ENCODE data around the gene NEURL3. TPM values are rescaled to one million over a fixed set of nuclear protein-coding genes. Genes with fewer than 3 reads are reported as not detected.

NEURL3 gene
- total RNA-seq, 4 donors from 2014 or later = not detected

GRCh38 chr2:96485751-96486651, 19.2 kb downstream of the NEURL3 start:
- Histone ChIP-seq H3K4me3 (peak overlapping the region; percentile 33 to 68 (median 50)), H3K36me3 (no peaks in the 10 kb centered on the region), H3K27me3 (no peaks in the 10 kb centered on the region), H3K4me1 (peaks cover 6 to 18% (median 11%) of the 10 kb centered on the region in 3 donors), H3K9me3 (no peaks in the 10 kb centered on the region), H3K27ac (peak overlapping the region; percentile 83 to 93 (median 86))
- DNase-seq = no peak
- intact Hi-C loops (cut with DNase I) = no loop called here
- 6 to 11% methylated on average over 17 to 32 of the region's 33 CpGs for WGBS, 2 donors
- TF ChIP-seq CTCF (IDR thresholded peaks at IDR 0.05) (no peak), POLR2A (IDR thresholded peaks at IDR 0.05) (peak in 2 of 4 donors; percentile 48 to 74)

- Histone ChIP-seq H3K27ac (peak overlapping the region; percentile 83 to 93 (median 86)), H3K36me3 (no peaks in the 10 kb centered on the region), H3K4me3 (peak overlapping the region in 3 of 4 donors; percentile 50 to 68 (median 51)), H3K9me3 (no peaks in the 10 kb centered on the region), H3K4me1 (peaks cover 6 to 18% (median 11%) of the 10 kb centered on the region in 3 donors), H3K27me3 (peaks cover 0 to 5% (median 0%) of the 10 kb centered on the region in 4 donors)
- intact Hi-C loops (cut with DNase I) = no loop called here
- TF ChIP-seq POLR2A (IDR thresholded peaks at IDR 0.05) (no peak), CTCF (IDR thresholded peaks at IDR 0.05) (no peak)
- 93% methylated on average over 2 of the region's 9 CpGs; no CpG with 5 or more reads in 1 of the 2 donors for WGBS, 2 donors
- DNase-seq = no peak
Measured at GRCh38 chr2:96485350-96485749, 19.8 kb downstream of the NEURL3 start.

GRCh38 chr2:96484091-96484490, 21.1 kb downstream of the NEURL3 start:
- DNase-seq = no peak
- no peaks in the 10 kb centered on the region for H3K36me3 ChIP-seq
- no peak overlapping the region for H3K4me3 ChIP-seq
- intact Hi-C loops (cut with DNase I) = no loop called here
- peaks cover 6 to 18% (median 11%) of the 10 kb centered on the region in 3 donors for H3K4me1 ChIP-seq
- no peaks in the 10 kb centered on the region for H3K9me3 ChIP-seq
- peaks cover 0 to 5% (median 0%) of the 10 kb centered on the region in 4 donors for H3K27me3 ChIP-seq
- no peak overlapping the region for H3K27ac ChIP-seq
- TF ChIP-seq CTCF (IDR thresholded peaks at IDR 0.05) = no peak
- no peak for TF ChIP-seq POLR2A (IDR thresholded peaks at IDR 0.05)
- WGBS, 2 donors = 79 to 94% methylated on average over 4 to 6 of the region's 7 CpGs

- Histone ChIP-seq H3K9me3 (no peaks in the 10 kb centered on the region), H3K36me3 (no peaks in the 10 kb centered on the region), H3K27ac (no peak overlapping the region), H3K4me3 (no peak overlapping the region), H3K4me1 (no peaks in the 10 kb centered on the region), H3K27me3 (peaks cover 0 to 5% (median 0%) of the 10 kb centered on the region in 4 donors)
- 44 to 45% methylated on average over 1 of the region's 1 CpG for WGBS, 2 donors
- DNase-seq = no peak
- intact Hi-C loops (cut with DNase I) = no loop called here
- TF ChIP-seq POLR2A (IDR thresholded peaks at IDR 0.05) = no peak
- no peak for TF ChIP-seq CTCF (IDR thresholded peaks at IDR 0.05)
Measured at GRCh38 chr2:96477458-96477857, 27.7 kb downstream of the NEURL3 start.

GRCh38 chr2:96471772-96472171, 33.4 kb downstream of the NEURL3 start:
- WGBS, 2 donors = 88 to 91% methylated on average over 6 of the region's 6 CpGs
- DNase-seq = no peak

More at GRCh38 chr2:96471772-96472171, 33.4 kb downstream of the NEURL3 start:
- Histone ChIP-seq H3K4me1 (peaks cover 0 to 8% (median 4%) of the 10 kb centered on the region in 3 donors), H3K9me3 (no peaks in the 10 kb centered on the region), H3K36me3 (no peaks in the 10 kb centered on the region), H3K27ac (no peak overlapping the region), H3K4me3 (no peak overlapping the region), H3K27me3 (peaks cover 0 to 12% (median 0%) of the 10 kb centered on the region in 4 donors)
- intact Hi-C loops (cut with DNase I) = no loop called here
- TF ChIP-seq CTCF (IDR thresholded peaks at IDR 0.05) (no peak), POLR2A (IDR thresholded peaks at IDR 0.05) (no peak)

Measured in esophagus squamous epithelium (tissue), 5 donors.